ENCODE data around the gene RITA1. TPM values are rescaled to one million over a fixed set of nuclear protein-coding genes. Genes with fewer than 3 reads are reported as not detected.
"Not testable (repeated sequence)": the region's sequence is repeated elsewhere in the genome, so short reads cannot be mapped to it uniquely, and the experiment has no call there.

RITA1 gene
- total RNA-seq, 1 donor from 2014 or later, result 11.7 TPM

DNA sequence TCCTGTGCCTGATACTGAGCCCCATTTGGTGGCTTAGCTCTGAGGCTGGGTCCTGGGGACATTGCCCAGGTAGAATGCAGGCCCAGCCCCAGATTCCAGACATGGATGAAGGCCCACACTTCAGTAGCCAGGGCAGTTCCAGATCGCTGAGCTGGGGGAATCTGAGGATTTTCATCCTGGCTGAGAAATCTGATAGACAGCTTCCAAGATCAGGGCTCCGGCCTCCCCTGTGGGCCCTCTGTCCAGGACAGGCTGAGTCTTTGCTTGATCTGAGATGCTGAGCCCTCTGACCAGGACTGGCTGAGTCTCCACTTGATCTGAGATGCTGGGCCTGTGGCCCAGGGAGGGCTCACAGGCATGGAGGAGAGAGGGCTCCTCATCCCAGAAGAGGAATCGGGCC is 46.7 kb upstream of the RITA1 start:
- DNase-seq (ENCODE audit: low spot score), result no peak
- Mint-ChIP-seq H3K9me3 (ENCODE audit: unreplicated experiment) (no peaks in the 10 kb centered on the region), H3K27me3 (ENCODE audit: unreplicated experiment) (peaks cover 8% of the 10 kb centered on the region), H3K4me3 (ENCODE audit: unreplicated experiment) (no peak overlapping the region), H3K36me3 (ENCODE audit: low read depth, unreplicated experiment) (no peaks in the 10 kb centered on the region), H3K4me1 (ENCODE audit: unreplicated experiment) (no peaks in the 10 kb centered on the region), H3K27ac (ENCODE audit: unreplicated experiment) (no peak overlapping the region)
- TF ChIP-seq, protein P1, sequence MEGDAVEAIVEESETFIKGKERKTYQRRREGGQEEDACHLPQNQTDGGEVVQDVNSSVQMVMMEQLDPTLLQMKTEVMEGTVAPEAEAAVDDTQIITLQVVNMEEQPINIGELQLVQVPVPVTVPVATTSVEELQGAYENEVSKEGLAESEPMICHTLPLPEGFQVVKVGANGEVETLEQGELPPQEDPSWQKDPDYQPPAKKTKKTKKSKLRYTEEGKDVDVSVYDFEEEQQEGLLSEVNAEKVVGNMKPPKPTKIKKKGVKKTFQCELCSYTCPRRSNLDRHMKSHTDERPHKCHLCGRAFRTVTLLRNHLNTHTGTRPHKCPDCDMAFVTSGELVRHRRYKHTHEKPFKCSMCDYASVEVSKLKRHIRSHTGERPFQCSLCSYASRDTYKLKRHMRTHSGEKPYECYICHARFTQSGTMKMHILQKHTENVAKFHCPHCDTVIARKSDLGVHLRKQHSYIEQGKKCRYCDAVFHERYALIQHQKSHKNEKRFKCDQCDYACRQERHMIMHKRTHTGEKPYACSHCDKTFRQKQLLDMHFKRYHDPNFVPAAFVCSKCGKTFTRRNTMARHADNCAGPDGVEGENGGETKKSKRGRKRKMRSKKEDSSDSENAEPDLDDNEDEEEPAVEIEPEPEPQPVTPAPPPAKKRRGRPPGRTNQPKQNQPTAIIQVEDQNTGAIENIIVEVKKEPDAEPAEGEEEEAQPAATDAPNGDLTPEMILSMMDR (IDR thresholded peaks at IDR 0.05; ENCODE audit: unreplicated experiment), result no peak

DNA sequence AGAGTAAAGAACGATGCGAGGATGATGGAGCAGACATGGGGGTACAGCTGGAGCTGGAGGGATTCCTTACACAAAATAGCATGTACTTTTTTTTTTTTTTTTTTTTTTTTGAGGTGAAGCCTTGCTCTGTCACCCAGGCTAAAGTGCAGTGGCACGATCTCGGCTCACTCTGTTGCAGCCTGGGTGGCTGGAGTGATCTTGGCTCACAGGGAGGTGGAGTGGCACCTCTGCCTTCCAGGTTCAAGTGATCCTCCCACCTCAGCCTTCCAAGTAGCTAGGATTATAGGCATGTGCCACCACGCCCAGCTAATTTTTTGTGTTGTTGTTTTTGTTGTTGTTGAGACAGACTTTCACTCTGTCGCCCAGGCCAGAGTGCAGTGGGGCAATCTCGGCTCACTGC is 44.8 kb upstream of the RITA1 start:
- Mint-ChIP-seq H3K4me3 (ENCODE audit: unreplicated experiment) (no peak overlapping the region), H3K27ac (ENCODE audit: unreplicated experiment) (no peak overlapping the region), H3K27me3 (ENCODE audit: unreplicated experiment) (peaks cover 8% of the 10 kb centered on the region), H3K4me1 (ENCODE audit: unreplicated experiment) (no peaks in the 10 kb centered on the region), H3K36me3 (ENCODE audit: low read depth, unreplicated experiment) (no peaks in the 10 kb centered on the region), H3K9me3 (ENCODE audit: unreplicated experiment) (no peaks in the 10 kb centered on the region)
- DNase-seq (ENCODE audit: low spot score), result no peak
- TF ChIP-seq, protein P1 (IDR thresholded peaks at IDR 0.05; ENCODE audit: unreplicated experiment), result no peak

GRCh38 chr12:113141716-113142115 is 43.8 kb upstream of the RITA1 start:
- not testable (repeated sequence) for H3K27me3 Mint-ChIP-seq (ENCODE audit: unreplicated experiment); H3K4me3 Mint-ChIP-seq (ENCODE audit: unreplicated experiment); H3K36me3 Mint-ChIP-seq (ENCODE audit: low read depth, unreplicated experiment); DNase-seq (ENCODE audit: low spot score); H3K9me3 Mint-ChIP-seq (ENCODE audit: unreplicated experiment); H3K4me1 Mint-ChIP-seq (ENCODE audit: unreplicated experiment); H3K27ac Mint-ChIP-seq (ENCODE audit: unreplicated experiment)

DNA sequence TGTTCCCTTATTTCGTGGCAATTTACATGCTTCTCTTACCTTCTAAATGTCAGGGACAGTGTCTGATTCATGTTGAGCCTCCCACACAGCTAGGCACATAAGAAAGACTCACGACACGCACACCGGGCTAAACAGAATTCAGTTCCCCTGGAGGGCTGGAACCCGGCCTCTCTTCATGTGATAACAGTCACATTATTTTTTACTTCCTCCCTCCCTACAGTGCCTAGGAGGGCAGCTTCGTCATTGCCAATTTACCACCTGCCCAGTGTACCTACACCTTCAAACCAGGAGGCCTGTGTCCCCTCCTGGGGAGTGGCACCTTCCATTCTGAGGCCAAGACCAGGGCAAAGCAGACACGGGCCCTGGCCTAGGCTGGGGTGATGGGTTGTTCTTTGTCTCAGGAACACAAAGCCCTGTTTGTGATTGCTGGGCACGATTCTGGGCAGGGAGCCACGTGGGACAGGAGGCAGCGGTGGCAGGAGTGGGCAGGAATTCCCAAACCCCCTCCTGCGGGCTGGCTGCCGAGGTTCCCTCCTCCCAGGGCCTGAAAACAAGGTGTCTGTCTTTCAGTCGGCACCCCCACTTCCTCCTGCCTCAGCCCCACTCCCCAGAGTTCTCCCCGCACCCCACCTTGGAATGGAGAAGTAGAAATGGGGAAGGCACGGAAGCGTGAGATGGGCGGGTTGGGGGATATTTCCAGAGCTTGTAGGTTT is 43.2 kb upstream of the RITA1 start:
- Mint-ChIP-seq H3K27ac (ENCODE audit: unreplicated experiment) (no peak overlapping the region), H3K36me3 (ENCODE audit: low read depth, unreplicated experiment) (no peaks in the 10 kb centered on the region), H3K4me1 (ENCODE audit: unreplicated experiment) (no peaks in the 10 kb centered on the region), H3K4me3 (ENCODE audit: unreplicated experiment) (no peak overlapping the region), H3K27me3 (ENCODE audit: unreplicated experiment) (peaks cover 5% of the 10 kb centered on the region), H3K9me3 (ENCODE audit: unreplicated experiment) (no peaks in the 10 kb centered on the region)
- TF ChIP-seq, protein P1 (IDR thresholded peaks at IDR 0.05; ENCODE audit: unreplicated experiment), result no peak
- DNase-seq (ENCODE audit: low spot score), result no peak

DNA sequence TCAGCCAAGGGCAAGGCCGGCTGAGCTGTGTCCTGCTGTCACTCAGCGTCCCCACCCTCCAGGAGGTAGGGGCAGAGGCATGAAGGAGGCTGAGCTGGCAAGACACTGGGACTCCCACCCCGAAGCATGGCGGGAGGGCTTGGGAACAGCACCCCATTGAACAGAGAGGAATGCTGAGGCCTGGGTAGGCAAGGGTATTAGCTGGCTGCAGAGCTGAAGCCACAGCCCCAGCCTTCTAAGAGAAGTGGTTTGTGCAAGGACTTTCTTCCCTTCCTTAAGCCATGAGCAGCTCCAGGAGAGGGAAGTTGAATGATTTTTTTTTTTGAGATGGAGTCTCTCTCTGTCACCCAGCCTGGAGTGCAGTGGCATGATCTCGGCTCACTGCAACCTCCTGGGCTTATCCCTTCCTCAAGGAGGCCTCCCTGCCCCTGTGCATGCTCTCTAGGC is 42.6 kb upstream of the RITA1 start:
- Mint-ChIP-seq H3K27ac (ENCODE audit: unreplicated experiment) (no peak overlapping the region), H3K4me3 (ENCODE audit: unreplicated experiment) (no peak overlapping the region), H3K27me3 (ENCODE audit: unreplicated experiment) (peaks cover 5% of the 10 kb centered on the region), H3K9me3 (ENCODE audit: unreplicated experiment) (no peaks in the 10 kb centered on the region), H3K4me1 (ENCODE audit: unreplicated experiment) (no peaks in the 10 kb centered on the region), H3K36me3 (ENCODE audit: low read depth, unreplicated experiment) (no peaks in the 10 kb centered on the region)
- no peak for DNase-seq (ENCODE audit: low spot score)
- TF ChIP-seq, protein P1 (IDR thresholded peaks at IDR 0.05; ENCODE audit: unreplicated experiment), result no peak

Data from endothelial cell (in vitro differentiated cells).